Type B pancreatic cell (in vitro differentiated cells): Measurements from ENCODE around the gene CUEDC1. TPM values are rescaled to one million over a fixed set of nuclear protein-coding genes. Genes with fewer than 3 reads are reported as not detected.
"Not testable (repeated sequence)": the region's sequence is repeated elsewhere in the genome, so short reads cannot be mapped to it uniquely, and the experiment has no call there.

Experiments used
- DNase-seq: peaks from one replicate; pipeline ENCODE4 v3.0.0; 2021; ENCODE audit warnings: mixed read lengths; ENCODE audit not compliant: unreplicated experiment; ENCODE audit errors: extremely low spot score
- H3K27ac Mint-ChIP-seq: 2 replicates; pipeline ENCODE4 v1.8.0; 2021; ENCODE audit warnings: mild to moderate bottlenecking, mixed read lengths
- H3K27me3 Mint-ChIP-seq: 2 replicates; pipeline ENCODE4 v1.8.0; 2021; ENCODE audit warnings: mixed read lengths
- H3K36me3 Mint-ChIP-seq: 2 replicates; pipeline ENCODE4 v1.8.0; 2021; ENCODE audit warnings: mixed read lengths
- H3K4me1 Mint-ChIP-seq: one replicate; pipeline ENCODE4 v1.8.0; 2021; ENCODE audit warnings: mixed read lengths; ENCODE audit not compliant: unreplicated experiment
- H3K4me3 Mint-ChIP-seq: 2 replicates; pipeline ENCODE4 v1.8.0; 2021; ENCODE audit warnings: mild to moderate bottlenecking, mixed read lengths
- H3K9me3 Mint-ChIP-seq: 2 replicates; pipeline ENCODE4 v1.8.0; 2021; ENCODE audit warnings: mixed read lengths
- total RNA-seq: library from RNA; stranded (reverse); gene quantifications from 2 replicates; pipeline ENCODE4 v1.2.1, GENCODE V29; 2021; ENCODE audit warnings: low replicate concordance
- TF ChIP-seq, protein P1 (sequence below): fragments of 200-600 bp; sonication (generic); conservative IDR thresholded peaks from 2 replicates; pipeline ENCODE4 v1.5.0; 2021; ENCODE audit warnings: antibody characterized with exemption, mild to moderate bottlenecking

The CUEDC1 gene
- total RNA-seq, 1 donor from 2014 or later, result 31.3 TPM

DNA sequence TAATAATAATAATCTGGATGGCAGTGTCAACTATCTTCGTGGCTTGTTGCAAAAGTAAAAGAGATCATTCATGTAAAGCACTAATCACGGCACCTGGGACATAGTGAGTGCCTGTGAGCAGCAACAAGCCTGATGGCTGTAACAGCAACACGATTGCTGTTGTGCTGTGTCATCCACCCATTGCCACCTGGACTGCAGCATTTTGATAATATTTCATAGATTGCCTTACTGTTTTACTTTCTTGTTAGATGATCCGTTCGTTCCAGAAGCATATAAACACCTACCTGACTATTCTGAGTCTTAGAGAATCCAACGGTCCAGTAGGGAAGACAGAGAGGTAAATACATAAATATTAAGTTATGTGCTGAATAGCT is 102.3 kb downstream of the CUEDC1 start:
- DNase-seq, result no peak
- Mint-ChIP-seq H3K4me1 (peaks cover 35% of the 10 kb centered on the region), H3K9me3 (no peaks in the 10 kb centered on the region), H3K27ac (no peak overlapping the region), H3K27me3 (no peaks in the 10 kb centered on the region), H3K4me3 (no peak overlapping the region), H3K36me3 (no peaks in the 10 kb centered on the region)
- TF ChIP-seq, protein P1, sequence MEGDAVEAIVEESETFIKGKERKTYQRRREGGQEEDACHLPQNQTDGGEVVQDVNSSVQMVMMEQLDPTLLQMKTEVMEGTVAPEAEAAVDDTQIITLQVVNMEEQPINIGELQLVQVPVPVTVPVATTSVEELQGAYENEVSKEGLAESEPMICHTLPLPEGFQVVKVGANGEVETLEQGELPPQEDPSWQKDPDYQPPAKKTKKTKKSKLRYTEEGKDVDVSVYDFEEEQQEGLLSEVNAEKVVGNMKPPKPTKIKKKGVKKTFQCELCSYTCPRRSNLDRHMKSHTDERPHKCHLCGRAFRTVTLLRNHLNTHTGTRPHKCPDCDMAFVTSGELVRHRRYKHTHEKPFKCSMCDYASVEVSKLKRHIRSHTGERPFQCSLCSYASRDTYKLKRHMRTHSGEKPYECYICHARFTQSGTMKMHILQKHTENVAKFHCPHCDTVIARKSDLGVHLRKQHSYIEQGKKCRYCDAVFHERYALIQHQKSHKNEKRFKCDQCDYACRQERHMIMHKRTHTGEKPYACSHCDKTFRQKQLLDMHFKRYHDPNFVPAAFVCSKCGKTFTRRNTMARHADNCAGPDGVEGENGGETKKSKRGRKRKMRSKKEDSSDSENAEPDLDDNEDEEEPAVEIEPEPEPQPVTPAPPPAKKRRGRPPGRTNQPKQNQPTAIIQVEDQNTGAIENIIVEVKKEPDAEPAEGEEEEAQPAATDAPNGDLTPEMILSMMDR, result no peak

DNA sequence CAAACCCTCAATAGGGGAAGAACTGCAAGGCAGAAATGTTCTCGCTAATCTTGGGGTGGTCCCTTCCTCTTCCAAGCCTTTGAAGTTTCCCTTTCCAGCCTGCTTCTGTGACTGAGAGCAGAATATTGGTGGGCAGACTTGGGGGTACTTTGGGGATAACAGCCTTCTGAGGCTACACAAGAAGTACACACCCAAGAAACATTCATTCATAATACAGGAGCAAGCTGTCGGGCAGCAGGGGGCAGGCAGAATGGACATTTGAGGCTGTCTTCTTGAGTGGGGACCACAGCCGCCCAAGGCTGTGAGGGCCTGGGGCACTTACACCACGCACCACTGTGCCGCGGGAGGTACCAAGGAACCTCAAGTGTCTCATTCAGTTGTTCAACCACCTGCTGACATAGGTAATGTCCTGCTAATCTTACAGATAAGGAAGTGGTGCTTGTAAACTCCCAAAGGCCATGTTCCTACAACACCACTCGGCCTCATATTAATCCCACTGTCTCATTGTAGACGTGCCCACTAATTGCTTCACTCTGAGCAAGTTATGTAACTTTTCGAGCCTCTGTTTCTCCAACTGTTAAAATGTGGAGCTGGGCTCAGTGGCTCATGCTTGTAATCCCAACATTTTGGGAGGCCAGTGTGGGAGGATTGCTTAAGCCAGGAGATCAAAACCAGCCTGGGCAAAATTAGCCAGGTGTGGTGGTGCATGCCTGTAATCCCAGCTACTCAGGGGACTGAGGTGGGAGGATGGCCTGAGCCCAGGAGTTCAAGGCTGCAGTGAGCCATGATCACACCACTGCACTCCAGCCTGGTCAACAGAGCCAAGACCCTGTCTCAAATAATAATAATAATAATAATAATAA is 102.9 kb downstream of the CUEDC1 start:
- peak overlapping the region; percentile 95 for H3K27ac Mint-ChIP-seq
- no peaks in the 10 kb centered on the region for H3K36me3 Mint-ChIP-seq
- peaks cover 34% of the 10 kb centered on the region for H3K4me1 Mint-ChIP-seq
- H3K9me3 Mint-ChIP-seq, result no peaks in the 10 kb centered on the region
- peak overlapping the region; percentile 76 for H3K4me3 Mint-ChIP-seq
- no peak for DNase-seq
- H3K27me3 Mint-ChIP-seq, result no peaks in the 10 kb centered on the region
- TF ChIP-seq, protein P1, result no peak

DNA sequence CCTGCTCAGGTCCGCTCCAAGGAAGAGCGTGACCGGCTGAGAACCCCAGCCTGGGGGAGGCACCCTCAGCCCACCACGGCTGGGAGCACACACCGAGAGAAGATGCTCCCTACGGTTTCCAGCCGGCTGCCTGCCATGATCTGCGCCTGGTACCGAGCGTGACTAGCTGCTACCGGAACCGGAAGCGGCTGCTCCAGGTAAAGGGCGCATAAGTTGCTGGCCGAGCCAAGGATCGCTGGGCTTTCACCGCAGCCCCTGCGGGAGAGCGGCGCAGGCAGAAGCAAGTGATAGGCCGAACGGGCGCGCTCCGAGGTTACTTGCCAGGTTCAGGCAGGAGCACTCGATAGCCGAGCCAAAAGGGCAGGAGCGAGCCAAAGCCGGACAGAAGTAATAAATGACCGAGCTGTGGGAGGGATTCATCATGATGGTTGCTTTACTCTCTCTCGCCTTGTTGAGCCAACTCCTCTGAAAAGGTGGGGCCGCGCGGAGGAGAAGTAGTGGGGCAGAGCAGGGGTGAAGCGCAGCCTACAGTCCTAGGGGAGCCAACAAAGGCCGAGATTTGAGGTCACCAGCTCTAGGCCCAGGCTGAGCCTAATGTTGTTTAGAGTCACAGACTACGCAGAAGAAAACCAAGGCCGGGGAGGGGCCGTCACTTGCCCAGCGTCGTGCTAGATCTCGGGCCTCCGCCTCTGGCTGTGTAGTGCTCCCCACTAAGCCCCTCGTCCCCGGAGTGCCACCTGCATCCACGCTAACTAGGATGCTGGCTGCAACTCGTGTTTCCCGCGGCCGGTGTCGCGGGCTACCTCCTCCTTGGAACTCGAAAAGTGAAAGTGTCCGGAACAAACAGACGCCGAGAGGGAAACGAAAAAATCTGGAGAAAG is 105.1 kb downstream of the CUEDC1 start, which contains the start of gene MRPS23:
Gene MRPS23 (minus strand): TSS at position 171 of the 881 bp plus-strand sequence. CDS start 34 bp downstream, at position 137.
- Mint-ChIP-seq H3K27me3 (no peaks in the 10 kb centered on the region), H3K4me1 (peaks cover 28% of the 10 kb centered on the region), H3K9me3 (no peaks in the 10 kb centered on the region), H3K36me3 (peaks cover 4% of the 10 kb centered on the region), H3K4me3 (peak within 1 kb of the TSS; percentile 99), H3K27ac (peak within 1 kb of the TSS; percentile 95)
- peak; percentile 97 for DNase-seq
- TF ChIP-seq, protein P1, result no peak

DNA sequence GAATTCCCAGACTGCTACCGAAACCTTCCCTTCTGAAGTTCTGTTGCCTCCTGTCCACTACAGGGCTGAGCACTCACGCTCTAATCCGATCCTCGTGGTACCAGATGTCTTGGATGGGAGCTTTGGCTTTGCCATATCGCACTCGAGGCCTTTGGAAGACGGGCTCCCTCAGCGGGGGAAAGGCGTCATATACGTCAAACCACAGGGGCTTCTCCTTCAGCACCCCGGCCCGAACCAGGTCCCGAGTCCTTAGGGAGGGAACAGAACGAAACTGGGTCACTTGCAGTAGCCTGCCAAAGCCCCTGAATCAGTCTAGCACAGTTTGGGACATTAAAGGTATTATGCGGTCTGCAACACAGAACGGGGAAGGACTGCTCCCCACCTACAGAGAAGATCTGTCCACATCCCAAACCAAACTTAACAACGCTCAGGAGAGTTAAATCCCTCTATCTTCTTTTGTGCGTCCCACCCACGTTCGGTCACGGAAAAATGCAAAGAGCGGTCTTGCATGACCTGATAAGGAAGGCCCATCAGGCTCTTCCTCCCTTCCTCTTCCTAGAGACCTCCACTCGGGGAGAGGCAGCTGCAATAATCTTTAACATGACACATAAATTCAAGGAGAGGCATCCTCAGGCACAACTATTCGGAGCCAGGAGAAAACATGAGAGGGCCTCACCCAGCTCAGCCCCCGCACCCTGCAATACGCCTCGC is 105.9 kb downstream of the CUEDC1 start:
- Mint-ChIP-seq H3K27me3 (no peaks in the 10 kb centered on the region), H3K27ac (peak overlapping the region; percentile 95), H3K4me1 (peaks cover 28% of the 10 kb centered on the region), H3K9me3 (no peaks in the 10 kb centered on the region), H3K4me3 (peak overlapping the region; percentile 99), H3K36me3 (peaks cover 4% of the 10 kb centered on the region)
- DNase-seq, result no peak
- TF ChIP-seq, protein P1, result no peak

DNA sequence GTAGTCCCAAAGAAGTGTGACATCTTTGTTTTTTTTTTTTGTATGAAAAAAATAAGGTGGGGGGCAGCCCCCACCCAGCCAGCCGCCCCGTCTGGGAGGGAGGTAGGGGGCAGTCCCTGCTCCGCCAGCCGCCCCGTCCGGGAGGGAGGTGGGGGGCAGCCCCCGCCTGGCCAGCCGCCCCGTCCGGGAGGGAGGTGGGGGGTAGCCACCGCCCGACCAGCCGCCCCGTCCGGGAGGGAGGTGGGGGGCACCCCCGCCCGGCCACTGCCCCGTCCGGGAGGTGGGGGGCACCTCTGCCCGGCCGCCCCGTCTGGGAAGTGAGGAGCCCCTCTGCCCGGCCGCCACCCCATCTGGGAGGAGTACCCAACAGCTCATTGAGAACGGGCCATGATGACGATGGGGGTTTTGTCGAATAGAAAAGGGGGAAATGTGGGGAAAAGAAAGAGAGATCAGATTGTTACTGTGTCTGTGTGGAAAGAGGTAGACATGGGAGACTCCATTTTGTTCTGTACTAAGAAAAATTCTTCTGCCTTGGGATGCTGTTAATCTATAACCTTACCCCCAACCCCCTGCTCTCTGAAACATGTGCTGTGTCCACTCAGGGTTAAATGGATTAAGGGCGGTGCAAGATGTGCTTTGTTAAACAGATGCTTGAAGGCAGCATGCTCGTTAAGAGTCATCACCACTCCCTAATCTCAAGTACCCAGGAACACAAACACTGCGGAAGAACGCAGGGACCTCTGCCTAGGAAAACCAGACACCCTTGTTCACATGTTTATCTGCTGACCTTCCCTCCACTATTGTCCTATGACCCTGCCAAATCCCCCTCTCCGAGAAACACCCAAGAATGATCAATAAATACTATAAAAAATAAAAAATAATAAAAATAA is 108.9 kb downstream of the CUEDC1 start:
- H3K4me3 Mint-ChIP-seq, result peak overlapping the region; percentile 64
- H3K36me3 Mint-ChIP-seq, H3K27me3 Mint-ChIP-seq, H3K9me3 Mint-ChIP-seq, DNase-seq, H3K27ac Mint-ChIP-seq: not testable (repeated sequence)
- peaks cover 19% of the 10 kb centered on the region for H3K4me1 Mint-ChIP-seq
